Prostate gland (tissue), 2 donors: ENCODE results near the gene MKLN1.

Source experiments
- CTCF ChIP-seq, 4 experiments: fragments of 200-600 bp in 2 of 4; fragments of 450-650 bp in 2 of 4; sonication (generic) in 2 of 4; IDR thresholded peaks; 1 replicate in 3 of 4; 2 replicates in 1 of 4; pipeline ENCODE4 v1.5.1; 2016 to 2019; ENCODE audit warnings: antibody characterized with exemption in 4 of 4, mild to moderate bottlenecking in 2 of 4, moderate library complexity in 2 of 4
- POLR2A ChIP-seq: fragments of 450-650 bp; IDR thresholded peaks from one replicate; pipeline ENCODE4 v1.6.1; 2016; ENCODE audit warnings: antibody characterized with exemption, mild to moderate bottlenecking
- POLR2AphosphoS5 ChIP-seq: sonication (generic); formaldehyde crosslinking; IDR thresholded peaks from one replicate; pipeline ENCODE4 v1.6.1; 2017; ENCODE audit warnings: antibody characterized with exemption

GRCh38 chr7:131322061-131322460 is 5.6 kb upstream of the MKLN1 start:
- TF ChIP-seq POLR2AphosphoS5: no peak
- TF ChIP-seq POLR2A: no peak
- TF ChIP-seq CTCF (IDR thresholded peaks at IDR 0.05): no peak
